NCI-H1105 treated with DMSO at 0.1 percent for 48 hours (cell line): ENCODE data around the gene MPRIP.
A peak's percentile ranks its signal among the peaks of the same experiment; 100 is the strongest.
"Not testable (repeated sequence)": the region's sequence is repeated elsewhere in the genome, so short reads cannot be mapped to it uniquely, and the experiment has no call there.

Experiments used
- DNase-seq: peaks from one replicate; lab custom pipeline; 2025; lab: John Stamatoyannopoulos, UW

Gene MPRIP

DNA sequence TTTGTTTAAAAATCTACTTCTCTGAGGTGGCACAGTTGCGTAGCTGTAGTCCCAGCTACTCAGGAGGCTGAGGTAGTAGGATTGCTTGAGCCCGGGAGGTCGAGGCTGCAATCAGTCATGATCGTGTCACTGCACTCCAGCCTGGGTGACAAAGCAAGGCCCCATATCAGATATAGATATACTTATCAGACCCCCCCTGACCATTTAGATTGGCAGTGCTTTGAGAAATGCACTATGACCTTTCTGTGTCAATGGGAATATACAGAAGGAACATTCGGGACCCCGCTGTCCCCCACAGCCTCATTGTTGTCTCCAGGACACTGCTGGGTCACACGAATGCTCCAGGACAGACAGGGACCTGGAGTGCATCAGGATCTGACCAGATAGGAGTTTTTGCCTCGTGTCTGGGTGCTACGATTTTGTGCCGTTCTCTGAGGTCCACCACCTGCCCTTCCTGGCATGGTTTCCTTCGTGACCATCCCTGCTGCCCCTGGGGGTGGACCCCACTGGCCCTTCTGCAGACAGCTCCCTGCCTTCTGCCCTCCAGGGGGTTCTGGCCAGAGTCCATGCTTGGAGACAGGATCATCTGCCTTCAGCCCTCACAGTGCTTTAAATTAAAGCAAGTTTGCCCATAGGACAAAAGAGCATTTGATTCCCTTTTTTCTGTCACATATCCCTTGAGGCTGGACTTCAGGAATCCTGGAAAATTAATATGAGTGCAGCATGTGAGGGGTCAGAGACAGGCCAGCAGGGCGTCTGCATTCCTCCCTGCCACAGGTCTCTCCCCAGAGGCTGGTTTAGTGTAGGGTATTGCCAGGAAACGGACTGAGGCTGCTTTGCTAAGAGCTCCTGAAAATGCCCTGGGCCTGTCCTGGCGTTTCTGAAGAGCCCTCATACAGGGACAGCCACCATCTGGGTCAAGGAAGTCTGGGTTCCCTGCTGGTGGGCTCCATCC is 144.6 kb downstream of the MPRIP start:
- DNase-seq: no peak

DNA sequence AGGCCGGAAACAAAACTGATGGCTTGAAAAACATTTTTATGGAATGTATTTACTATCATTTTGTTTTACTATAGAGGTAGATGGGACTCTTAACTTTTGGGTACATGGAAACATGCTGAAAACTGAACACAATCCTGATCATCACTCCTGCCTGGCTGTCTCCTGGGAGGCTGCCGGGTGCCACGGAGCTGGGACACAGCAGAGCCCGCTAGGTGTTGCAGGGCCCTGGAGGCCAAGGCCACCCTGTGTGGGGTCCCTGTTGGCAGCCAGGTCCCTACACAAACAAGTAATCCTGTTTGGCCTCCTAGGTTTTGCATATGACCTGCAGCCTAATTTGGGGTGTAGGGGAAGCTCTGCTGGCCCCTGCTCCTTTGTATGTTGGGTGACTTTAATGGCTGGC is 146.3 kb downstream of the MPRIP start:
- DNase-seq: no peak

- no peak for DNase-seq
Measured at GRCh38 chr17:17189559-17189958, 147.3 kb downstream of the MPRIP start.

DNA sequence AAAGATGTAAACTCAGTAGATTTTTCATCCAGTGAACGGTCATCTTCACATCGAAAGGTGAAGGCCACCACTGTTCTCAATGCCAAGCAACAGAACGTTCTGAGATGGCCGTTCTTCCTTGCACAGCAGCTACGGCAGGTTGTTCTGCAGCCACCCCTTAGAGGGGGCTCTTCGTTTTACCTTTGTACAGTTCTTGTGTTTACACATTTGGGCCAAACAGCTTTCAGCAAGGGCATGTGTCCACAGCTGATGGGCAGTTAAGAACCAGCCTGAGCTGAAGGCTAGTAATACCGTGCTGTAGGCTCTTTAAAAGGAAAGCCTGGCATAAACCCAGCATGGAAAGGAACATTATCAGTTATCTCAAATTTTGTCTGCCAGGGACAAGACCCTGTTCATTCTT is 147.9 kb downstream of the MPRIP start:
- no peak for DNase-seq

DNA sequence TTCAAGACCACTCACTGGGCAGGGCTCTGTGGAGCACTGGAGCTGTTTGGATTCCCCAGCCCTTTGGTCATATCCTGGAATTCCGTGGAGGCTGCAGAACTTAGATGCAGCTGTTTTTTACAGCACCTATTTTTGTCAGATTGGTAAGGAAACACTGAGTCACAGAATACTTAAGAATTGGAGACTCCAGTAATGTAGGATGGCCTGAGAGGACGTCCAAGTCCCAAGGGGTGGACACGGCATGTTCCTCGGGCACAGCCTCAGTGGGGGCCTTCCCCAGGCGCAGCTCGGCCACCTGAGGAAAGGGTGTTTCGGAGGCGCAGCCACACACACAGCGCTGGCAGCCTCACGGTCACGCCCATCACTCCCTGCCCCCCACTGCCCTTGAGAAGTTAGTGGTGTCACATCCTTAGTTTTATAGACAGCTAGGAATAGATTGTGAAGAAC is 149.1 kb downstream of the MPRIP start:
- no peak for DNase-seq

DNA sequence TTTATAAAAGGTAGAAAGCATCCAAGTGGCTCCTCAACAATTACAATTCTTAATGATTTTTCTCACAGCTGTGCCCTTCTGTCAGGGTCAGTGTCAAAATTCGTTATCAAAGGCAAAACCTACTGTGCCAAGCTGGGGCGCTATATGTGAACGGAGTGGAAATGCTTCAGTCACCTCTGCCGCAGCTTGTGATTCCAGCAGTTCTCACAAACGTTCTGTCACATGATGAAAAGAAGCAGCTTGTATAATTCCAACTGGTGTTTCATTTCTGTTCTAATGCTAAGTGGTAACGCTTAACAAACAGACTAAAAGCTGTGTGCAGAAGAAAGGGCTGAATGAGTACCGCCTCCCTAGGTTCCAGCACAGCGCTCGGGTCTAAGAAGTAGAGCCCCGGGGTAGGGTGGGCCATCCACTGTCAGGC is 149.7 kb downstream of the MPRIP start:
- no peak for DNase-seq

DNA sequence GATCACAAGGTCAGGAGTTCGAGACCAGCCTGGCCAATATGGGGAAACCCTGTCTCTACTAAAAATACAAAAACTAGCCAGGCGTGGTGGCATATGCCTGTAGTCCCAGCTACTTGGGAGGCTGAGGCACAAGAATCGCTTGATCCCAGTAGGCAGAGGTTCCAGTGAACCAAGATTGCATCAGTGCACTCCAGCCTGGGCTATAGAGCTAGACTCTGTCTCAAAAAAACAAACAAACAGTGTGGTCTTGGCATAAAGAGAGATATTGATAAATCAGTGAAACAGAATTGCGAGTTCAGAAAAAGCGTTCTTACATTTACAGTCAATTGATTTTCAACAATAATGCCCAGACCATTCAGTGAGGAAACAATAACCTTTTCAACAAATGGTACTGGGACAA is 153.2 kb downstream of the MPRIP start:
- DNase-seq: not testable (repeated sequence)

- DNase-seq: no peak
Measured at GRCh38 chr17:17196776-17197175, 154.5 kb downstream of the MPRIP start.

DNA sequence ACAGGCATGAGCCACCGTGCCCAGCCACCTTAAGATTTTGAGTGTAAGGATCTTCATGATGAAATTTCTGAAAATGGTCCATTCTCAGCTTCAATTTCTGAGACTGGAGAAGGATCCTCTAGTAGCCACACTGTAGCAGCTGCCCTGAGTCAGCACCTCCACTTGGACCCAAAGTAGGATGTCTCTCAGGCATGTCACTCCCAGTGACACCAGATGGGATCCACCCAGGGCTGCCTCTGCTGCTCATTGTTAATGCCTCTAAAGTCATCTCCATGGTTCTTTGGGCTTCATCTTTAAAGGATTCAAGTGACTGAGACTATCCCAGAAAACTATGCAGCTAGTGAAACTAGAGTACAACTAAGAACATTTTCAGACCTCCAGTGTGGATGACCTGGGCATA is 156.0 kb downstream of the MPRIP start:
- no peak for DNase-seq

DNA sequence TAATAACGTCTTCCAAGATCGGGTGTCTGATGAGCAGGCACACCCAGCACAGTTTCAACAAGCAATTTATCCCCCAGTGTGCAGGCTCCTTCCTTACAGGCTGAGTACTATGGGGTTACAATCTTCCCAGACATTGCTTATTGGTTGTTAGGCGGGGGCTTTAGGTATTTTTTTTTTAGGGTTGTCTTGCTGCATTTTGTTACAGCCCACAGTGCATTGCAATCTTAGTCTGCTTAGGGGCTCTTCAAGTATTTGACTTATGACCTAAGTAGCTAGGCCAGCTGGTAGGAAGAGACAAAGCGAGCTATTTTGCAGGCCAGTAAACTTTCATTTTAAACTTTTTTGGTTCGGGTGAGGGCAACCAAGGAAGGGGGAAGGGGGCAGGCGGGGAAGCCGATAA is 158.1 kb downstream of the MPRIP start:
- no peak for DNase-seq

DNA sequence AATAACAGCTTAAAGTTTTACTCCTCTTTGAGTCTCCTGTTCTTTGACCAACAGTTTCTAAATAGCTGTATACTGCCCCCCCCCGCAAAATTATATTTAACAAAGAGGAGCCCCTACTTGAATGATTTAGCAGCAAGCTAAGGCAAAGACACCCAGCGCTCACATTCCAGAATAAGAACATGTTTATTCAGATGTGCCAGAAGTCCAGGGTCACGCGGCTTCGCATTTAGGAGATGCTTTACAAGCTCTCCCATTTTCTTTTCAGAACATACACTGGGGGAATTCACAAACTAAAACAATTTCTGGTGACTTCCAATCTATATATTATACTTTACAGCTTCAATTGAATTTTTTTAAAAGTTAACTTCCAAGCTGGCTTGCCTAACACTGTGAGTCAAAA is 158.6 kb downstream of the MPRIP start:
- no peak for DNase-seq

- no peak for DNase-seq
Measured at GRCh38 chr17:17201271-17201670, 159.0 kb downstream of the MPRIP start.

DNA sequence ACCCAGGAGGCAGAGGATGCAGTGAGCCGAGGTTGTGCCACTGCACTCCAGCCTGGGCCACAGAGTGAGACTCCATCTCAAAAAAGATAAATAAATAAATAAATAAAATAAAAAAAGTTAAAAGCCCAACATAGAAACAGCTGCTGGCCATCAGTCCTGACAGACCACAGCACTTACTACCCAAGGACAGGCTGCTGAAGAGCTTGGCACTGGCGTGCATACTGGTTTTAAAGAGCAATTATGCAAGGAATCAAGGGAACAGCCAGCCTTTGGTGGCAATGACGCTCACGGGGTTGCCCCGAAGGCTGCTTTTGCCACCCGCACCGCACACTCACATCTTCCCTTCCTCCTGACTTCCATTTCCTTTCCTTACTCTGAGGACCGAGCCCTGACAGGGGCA is 159.7 kb downstream of the MPRIP start:
- DNase-seq: no peak

DNA sequence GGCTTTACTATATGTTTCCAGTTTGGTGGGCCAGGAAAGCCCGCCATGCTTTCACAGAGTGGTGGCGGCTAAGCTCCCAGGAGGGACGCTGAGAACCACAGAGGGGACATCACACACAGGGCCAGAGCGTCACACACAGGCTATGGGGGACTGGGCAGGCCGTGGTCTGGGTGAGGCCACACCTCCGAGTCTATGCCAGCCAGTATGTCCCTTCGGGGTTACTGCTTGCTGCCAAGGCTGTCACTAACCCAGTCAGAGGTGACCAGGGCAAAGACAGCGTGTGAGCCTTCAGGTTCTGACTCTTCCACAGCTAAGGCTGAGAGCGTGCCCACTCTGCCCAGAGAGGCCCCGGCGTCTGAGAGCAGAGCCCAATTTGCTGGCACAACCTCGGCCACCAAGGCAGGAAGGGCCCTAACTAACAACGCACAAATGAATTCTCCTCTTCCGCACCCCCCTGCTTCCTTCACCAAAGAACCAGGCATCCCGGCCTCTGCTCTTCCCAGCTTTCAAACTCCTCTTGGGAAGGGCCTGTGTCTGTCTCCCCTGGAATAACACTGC is 161.0 kb downstream of the MPRIP start:
- DNase-seq: no peak

GRCh38 chr17:17204041-17204591 is 161.9 kb downstream of the MPRIP start:
- no peak for DNase-seq

DNA sequence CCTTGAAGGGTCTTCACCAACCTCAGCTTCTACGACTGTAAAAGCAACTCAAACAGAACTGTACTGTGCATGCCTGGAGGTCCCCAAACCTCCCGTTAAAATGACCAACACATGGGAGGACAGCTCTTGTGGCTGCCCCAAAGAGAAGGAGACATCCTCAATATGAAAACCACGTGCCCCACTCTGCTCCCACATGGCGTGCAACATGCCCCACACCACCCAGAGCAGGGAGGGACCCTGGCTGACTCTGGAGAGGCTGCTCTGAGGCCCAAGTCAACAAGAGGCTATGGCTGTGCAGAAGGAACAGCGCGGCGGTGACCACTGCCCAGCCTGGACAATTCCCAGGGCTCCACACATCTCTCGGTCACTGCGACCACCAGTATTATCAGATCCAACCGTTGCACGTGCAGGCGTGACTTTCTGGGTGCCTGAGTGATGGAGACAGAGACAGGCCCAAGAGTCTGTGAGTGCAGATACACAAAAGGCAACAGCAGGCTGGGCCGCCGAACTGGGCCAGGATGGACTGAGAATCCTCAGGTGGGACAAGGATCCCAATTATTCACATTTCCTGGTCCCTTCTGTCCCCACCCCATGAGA is 162.5 kb downstream of the MPRIP start:
- DNase-seq: no peak

DNA sequence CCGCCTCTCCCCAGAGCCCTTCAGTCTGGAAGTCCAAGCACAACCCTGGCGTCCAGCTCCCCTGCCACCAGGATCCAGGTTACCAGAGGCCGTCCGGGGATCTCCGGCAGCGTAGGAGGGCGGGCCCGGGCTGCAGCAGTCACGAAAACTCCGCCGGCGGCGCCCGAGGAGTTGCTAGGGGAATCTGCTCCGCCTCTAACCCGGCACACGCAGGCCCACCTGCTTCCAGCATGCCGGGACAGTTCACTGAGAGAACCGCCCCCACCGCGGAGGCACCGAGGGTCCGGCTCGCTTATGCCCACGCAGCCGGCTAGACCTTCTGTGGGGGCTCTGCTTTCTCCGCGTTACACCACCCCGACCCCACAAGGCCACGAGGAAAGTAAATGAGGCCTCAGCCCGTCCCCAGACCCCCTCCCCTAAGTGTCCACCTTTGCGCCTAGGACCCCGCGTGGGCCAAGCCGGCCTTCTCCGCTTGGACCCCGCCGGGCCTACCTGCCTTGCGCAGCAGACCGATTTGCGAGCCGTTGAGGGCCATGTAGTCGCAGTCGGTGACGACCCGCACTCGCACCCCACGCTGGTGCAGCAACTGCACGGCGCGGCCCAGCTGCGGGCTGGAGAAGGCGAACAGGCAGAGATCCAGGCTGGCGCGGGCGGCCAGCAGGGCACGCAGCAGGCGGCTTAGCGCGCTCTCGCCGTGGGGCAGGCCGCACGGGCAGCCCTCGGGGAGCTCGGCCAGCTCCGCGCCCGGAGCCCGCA is 163.3 kb downstream of the MPRIP start:
- peak; percentile 57 for DNase-seq

- DNase-seq: peak; percentile 89
Measured at GRCh38 chr17:17206124-17206912, 164.1 kb downstream of the MPRIP start, which contains the start of gene PLD6. PLD6 (minus strand) TSS chr17:17206333; CDS start chr17:17206286, 47 bp downstream.

DNA sequence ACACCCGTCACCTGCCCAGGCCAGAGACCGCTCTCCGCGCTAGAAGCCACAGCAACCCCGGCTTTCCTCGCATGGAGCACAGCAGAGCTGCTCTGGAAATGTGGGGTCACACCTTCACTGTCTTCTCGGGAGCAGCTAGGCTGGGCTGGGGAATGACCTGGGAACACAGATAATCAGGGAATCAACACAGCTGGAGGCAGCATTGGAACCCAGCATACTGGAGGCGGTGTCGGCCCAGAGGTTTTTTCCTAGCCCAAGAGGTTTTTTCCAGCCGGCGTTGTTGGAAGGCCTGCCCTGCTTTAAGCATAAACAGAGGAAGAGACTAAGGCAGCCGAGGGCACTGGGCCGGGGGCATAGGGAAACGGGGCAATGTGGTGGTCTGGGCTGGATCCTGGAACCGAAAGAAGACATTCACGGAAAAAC is 164.7 kb downstream of the MPRIP start:
- DNase-seq: no peak

DNA sequence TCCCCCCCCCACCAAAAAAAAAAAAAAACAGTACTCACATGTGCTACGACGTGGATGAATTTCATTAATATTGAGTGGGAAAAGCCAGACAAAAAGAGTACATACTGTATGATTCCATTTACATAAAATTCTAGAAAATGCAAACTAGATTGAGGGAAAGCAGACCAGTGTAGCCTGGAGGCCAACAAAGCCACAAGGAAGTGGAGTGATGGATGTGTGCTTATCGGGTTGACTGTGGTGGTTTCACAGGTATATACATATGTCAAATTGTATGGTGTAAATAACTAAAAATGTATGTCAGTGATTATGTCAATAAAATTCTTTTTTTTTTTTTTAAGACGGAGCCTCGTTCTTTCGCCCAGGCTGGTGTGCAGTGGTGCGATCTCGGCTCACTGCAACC is 165.7 kb downstream of the MPRIP start:
- no peak for DNase-seq

- no peak for DNase-seq
Measured at GRCh38 chr17:17213775-17214174, 171.5 kb downstream of the MPRIP start.
